Psoas muscle (tissue), 8 donors: Measurements from ENCODE around the gene DNAJC15. TPM values are rescaled to one million over a fixed set of nuclear protein-coding genes. Genes with fewer than 3 reads are reported as not detected.

ENCODE experiments used
- ATAC-seq, 4 donors: fragments of 200-7000 bp; cut with Tn5 transposase; one replicate each; pipeline ENCODE4 v1.9.1; 2020; ENCODE audit warnings: moderate library complexity in 3 of 4, mild to moderate bottlenecking in 2 of 4
- DNase-seq, 2 donors: peaks; one replicate each; pipeline ENCODE4 v3.0.0-alpha.2; 2020
- H3K27ac ChIP-seq: fragments of 200-600 bp; one replicate; pipeline ENCODE4 v1.8.0; 2022
- H3K27me3 ChIP-seq, 3 donors: fragments of 200-600 bp in 1 of 3; one replicate each; pipeline versions ENCODE4 v1.6.1 to v1.8.0; 2013 to 2022; ENCODE audit warnings: low read length in 2 of 3, mild to moderate bottlenecking in 2 of 3, moderate library complexity in 1 of 3; ENCODE audit not compliant: insufficient read depth in 3 of 3
- H3K36me3 ChIP-seq, 2 donors: fragments of 200-600 bp in 1 of 2; one replicate each; pipeline versions ENCODE4 v1.6.1 to v1.8.0; 2013 to 2022; ENCODE audit warnings: low read depth in 1 of 2, mild to moderate bottlenecking in 1 of 2, moderate library complexity in 1 of 2; ENCODE audit not compliant: insufficient read depth in 1 of 2
- H3K4me1 ChIP-seq: fragments of 200-600 bp; one replicate; pipeline ENCODE4 v1.8.0; 2022
- H3K4me3 ChIP-seq: fragments of 200-600 bp; one replicate; pipeline ENCODE4 v1.8.0; 2022; ENCODE audit warnings: mild to moderate bottlenecking
- H3K9me3 ChIP-seq: fragments of 200-600 bp; one replicate; pipeline ENCODE4 v1.8.0; 2022
- WGBS, 3 donors: extraction: QIAGEN DNeasy Blood & Tissue Kit; methylation state at CpG; one replicate each; pipeline versions ENCODE4 v1.1.6 to v1.1.7; 2013; 5-methylcytosine and 5-hydroxymethylcytosine counted together
- intact Hi-C, 2 donors: fragments of 100-400 bp; cut with DNase I; formaldehyde crosslinking; loops; one replicate each; pipeline versions ENCODE4 v1.11.0 to v1.14.2; 2022
- polyA plus RNA-seq, 3 donors: library from polyadenylated mRNA; stranded (reverse); fragments of 200-250 nt; gene quantifications; one replicate each; pipeline ENCODE4 v1.2.3, GENCODE V29; 2013
- total RNA-seq, 4 donors: library from RNA; stranded (reverse); fragmentation: NEBNext Ultra II Directional in 2 of 4; extraction: Animal tissue kit (Norgen Biotek cat#: 25700) in 2 of 4; gene quantifications; one replicate each; pipeline versions ENCODE4 v1.2.1 to v1.2.4, GENCODE V29; 2021 to 2023
- TF ChIP-seq, protein P1 (sequence below): fragments of 200-600 bp; IDR thresholded peaks from one replicate; pipeline ENCODE4 v1.8.0; 2022; ENCODE audit warnings: antibody characterized with exemption
- donor health status: healthy with polysubstance abuse.
- donor health status: DM: no; HTN: no; CAD: no; lungs with moderate emphysema.
- donor health status: Bipolar disorder and iron deficiency.
- donor health status: healthy.
- donor health status: DM: yes; HTN: yes; CAD: no.
- donor health status: DM: no; HTN: no; CAD: no.
- donor health status: DM: no; HTN: no; CAD: no.
- donor health status: DM: yes; HTN: yes; CAD: no.

The DNAJC15 gene
- total and polyA plus RNA-seq, 7 donors: 9.4 to 22.4 (median 13.6) TPM

DNA sequence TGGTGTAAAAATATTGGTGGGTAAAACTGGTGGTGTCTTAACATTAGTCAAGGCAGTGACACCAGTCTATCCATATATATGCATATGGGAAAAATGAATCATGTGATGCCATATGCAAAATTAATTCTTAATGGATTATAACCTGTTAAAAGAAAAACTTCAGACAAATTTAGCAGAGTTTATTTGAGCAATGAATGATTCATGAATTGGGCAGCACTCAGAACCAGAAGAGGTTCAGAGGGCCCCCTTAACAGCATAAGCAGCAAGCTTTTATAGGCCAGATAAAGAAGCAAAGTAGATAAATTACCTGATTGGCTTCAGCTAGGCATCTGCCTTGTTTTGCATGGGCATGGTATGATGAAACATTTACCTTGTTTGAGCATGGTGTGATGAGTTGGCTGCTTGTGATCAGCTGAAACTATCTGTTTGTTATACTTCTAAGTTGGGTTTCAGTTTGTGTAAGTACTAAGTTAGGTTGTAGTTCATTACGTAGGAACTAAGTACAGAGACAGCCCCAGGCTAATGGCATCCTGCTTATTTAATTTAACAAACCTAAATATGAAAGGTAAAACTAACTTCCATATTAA lies 66.6 kb downstream of the DNAJC15 start:
- H3K27me3 ChIP-seq: no peaks in the 10 kb centered on the region
- 97 to 99% (median 97%) methylated on average over 1 of the region's 1 CpG for WGBS, 3 donors

DNA sequence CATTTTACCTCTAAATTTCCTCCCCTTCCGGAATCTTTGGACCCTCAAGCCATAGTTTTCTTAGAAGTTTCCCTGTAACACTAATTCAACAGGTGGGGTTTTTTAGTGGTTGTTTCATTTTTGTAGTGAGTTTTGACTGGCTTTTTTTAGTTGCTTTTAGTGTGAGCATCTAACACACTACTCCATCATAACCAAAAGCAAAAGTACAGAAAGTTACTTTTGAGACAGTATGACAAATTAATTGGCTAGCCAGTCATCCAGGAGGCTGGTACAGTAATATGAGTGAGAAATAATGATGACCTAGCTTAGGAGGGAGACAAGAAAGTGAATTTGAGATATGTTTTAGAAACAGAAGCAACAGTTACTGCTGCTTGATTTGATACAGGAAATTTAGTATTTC lies 71.5 kb downstream of the DNAJC15 start:
- DNase-seq: no peak
- Histone ChIP-seq H3K9me3 (no peaks in the 10 kb centered on the region), H3K4me3 (no peak overlapping the region), H3K27ac (no peak overlapping the region), H3K4me1 (no peaks in the 10 kb centered on the region), H3K27me3 (no peaks in the 10 kb centered on the region), H3K36me3 (no peaks in the 10 kb centered on the region)
- ATAC-seq: no peak
- intact Hi-C loops: no loop called here
- 74 to 84% (median 79%) methylated on average over 1 of the region's 1 CpG for WGBS, 3 donors
- TF ChIP-seq, protein P1, sequence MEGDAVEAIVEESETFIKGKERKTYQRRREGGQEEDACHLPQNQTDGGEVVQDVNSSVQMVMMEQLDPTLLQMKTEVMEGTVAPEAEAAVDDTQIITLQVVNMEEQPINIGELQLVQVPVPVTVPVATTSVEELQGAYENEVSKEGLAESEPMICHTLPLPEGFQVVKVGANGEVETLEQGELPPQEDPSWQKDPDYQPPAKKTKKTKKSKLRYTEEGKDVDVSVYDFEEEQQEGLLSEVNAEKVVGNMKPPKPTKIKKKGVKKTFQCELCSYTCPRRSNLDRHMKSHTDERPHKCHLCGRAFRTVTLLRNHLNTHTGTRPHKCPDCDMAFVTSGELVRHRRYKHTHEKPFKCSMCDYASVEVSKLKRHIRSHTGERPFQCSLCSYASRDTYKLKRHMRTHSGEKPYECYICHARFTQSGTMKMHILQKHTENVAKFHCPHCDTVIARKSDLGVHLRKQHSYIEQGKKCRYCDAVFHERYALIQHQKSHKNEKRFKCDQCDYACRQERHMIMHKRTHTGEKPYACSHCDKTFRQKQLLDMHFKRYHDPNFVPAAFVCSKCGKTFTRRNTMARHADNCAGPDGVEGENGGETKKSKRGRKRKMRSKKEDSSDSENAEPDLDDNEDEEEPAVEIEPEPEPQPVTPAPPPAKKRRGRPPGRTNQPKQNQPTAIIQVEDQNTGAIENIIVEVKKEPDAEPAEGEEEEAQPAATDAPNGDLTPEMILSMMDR: no peak

More for the DNA sequence above, 66.6 kb downstream of the DNAJC15 start:
- Histone ChIP-seq H3K4me1 (peaks cover 3% of the 10 kb centered on the region), H3K9me3 (no peaks in the 10 kb centered on the region), H3K36me3 (no peaks in the 10 kb centered on the region), H3K4me3 (no peak overlapping the region), H3K27ac (no peak overlapping the region)
- TF ChIP-seq, protein P1: no peak
- ATAC-seq: no peak
- DNase-seq: no peak
- intact Hi-C loops: loop anchor here (5.0 to 10.0 kb wide), 3 partner anchors 715 to 785 kb away; partner anchors contain the start of genes CCDC122 (in 1 of the 2) and LACC1 (in 1 of the 2)

DNA sequence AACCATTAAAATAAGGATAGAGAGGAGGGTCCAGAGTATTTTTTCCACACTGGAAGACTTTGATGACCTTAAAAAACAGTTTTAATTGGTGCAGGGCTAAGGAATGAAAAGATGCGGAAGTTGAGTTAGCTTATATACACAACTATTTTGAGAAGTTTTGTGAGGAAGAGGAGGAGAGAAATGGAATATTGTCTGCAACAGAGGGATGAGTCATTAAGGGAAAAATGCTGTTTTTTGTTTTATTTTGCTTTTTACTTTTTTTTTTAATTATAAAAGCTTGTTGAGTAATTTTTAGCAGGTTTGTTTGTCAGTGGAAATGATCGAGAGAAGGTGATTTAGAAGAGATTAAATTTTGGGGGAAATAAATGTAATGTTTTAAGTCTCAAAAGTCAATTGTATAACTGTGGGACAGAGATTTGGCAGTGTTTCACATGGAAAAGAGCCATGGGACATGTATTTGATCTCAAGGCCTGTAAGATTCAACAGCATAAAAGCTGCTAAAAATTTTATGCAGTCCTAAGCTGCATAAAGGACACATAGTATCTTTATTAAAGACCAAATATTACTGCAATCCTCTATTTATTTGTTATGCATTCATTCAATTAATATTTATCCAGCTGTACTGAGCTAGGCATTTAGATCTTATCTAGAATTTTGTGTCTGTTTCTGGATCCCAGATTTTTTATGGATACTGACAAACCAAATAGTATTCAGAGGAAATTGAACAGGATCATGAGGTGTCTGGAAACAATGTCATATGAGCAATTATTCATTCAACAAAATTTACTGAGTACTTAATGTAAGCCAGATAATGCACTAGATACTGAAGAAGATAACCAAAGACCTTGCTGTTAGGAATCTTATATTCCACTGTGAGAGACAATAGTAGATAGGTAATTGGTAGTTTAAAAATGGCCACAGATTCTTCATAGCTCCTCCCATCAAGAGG lies 72.7 kb downstream of the DNAJC15 start:
- no peaks in the 10 kb centered on the region for H3K27me3 ChIP-seq
- H3K4me3 ChIP-seq: no peak overlapping the region
- TF ChIP-seq, protein P1: no peak
- H3K4me1 ChIP-seq: no peaks in the 10 kb centered on the region
- no peak overlapping the region for H3K27ac ChIP-seq
- no peaks in the 10 kb centered on the region for H3K36me3 ChIP-seq
- no peak for ATAC-seq
- WGBS, 3 donors: 63 to 89% (median 65%) methylated on average over 2 of the region's 2 CpGs
- intact Hi-C loops: no loop called here
- no peak for DNase-seq
- H3K9me3 ChIP-seq: peaks cover 2% of the 10 kb centered on the region

DNA sequence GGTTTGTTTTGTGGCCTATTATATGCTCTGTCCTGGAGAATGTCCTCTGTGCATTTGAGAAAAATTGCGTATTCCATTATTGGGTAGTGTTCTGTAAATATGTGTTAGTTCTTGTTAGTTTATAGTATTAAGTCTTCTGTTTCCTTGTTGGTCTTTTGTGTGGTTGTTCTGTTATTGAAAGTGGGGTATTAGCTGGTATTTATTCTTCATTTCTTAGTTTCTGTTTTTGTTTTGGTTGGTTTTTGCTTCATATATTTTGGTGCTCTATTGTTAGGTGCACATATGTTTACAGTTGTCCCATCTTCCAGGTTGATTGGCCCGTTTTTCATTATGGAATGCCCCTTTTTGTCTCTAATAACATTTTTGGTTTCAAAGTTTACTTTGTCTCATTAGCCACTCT lies 77.3 kb downstream of the DNAJC15 start:
- TF ChIP-seq, protein P1: no peak

More for the DNA sequence above, 77.3 kb downstream of the DNAJC15 start:
- 96 to 100% (median 97%) methylated on average over 2 of the region's 2 CpGs for WGBS, 3 donors
- Histone ChIP-seq H3K27me3 (no peaks in the 10 kb centered on the region), H3K4me1 (no peaks in the 10 kb centered on the region), H3K27ac (no peak overlapping the region), H3K9me3 (peaks cover 6% of the 10 kb centered on the region), H3K4me3 (no peak overlapping the region), H3K36me3 (no peaks in the 10 kb centered on the region)
- ATAC-seq (no peak), DNase-seq (no peak)
- intact Hi-C loops: no loop called here
